Effector memory CD4-positive, alpha-beta T cell (primary cell): Measurements from ENCODE around the gene ZBTB39.
"Not testable (repeated sequence)": the region's sequence is repeated elsewhere in the genome, so short reads cannot be mapped to it uniquely, and the experiment has no call there.

ENCODE experiments used
- DNase-seq, 3 donors: peaks; one replicate each; pipeline ENCODE4 v3.0.0-alpha.2; 2020
- H3K27ac ChIP-seq: 2 replicates; pipeline ENCODE4 v1.7.0; 2013; ENCODE audit warnings: mild to moderate bottlenecking, low read length, moderate library complexity; ENCODE audit not compliant: insufficient read depth, poor library complexity, severe bottlenecking
- H3K27me3 ChIP-seq: replicated peaks from 2 replicates; pipeline ENCODE4 v1.7.0; 2013; ENCODE audit warnings: mild to moderate bottlenecking, low read length; ENCODE audit not compliant: insufficient read depth, control insufficient read depth, poor library complexity, severe bottlenecking
- H3K36me3 ChIP-seq: 2 replicates; pipeline ENCODE4 v1.7.0; 2013; ENCODE audit warnings: mild to moderate bottlenecking, low read length, moderate library complexity; ENCODE audit not compliant: control insufficient read depth, insufficient read depth
- H3K4me1 ChIP-seq: 2 replicates; pipeline ENCODE4 v1.7.0; 2013; ENCODE audit warnings: low read length, mild to moderate bottlenecking; ENCODE audit not compliant: control insufficient read depth, insufficient read depth, poor library complexity, severe bottlenecking
- H3K4me3 ChIP-seq: 2 replicates; pipeline ENCODE4 v1.7.0; 2013; ENCODE audit warnings: low read length, low read depth, mild to moderate bottlenecking; ENCODE audit not compliant: insufficient read depth, poor library complexity, severe bottlenecking
- H3K9me3 ChIP-seq: 2 replicates; pipeline ENCODE4 v1.7.0; 2013; ENCODE audit warnings: mild to moderate bottlenecking, low read length, moderate library complexity; ENCODE audit not compliant: control insufficient read depth

The ZBTB39 gene

GRCh38 chr12:57033431-57033830, 27.1 kb upstream of the ZBTB39 start:
- no peaks in the 10 kb centered on the region for H3K9me3 ChIP-seq

DNA sequence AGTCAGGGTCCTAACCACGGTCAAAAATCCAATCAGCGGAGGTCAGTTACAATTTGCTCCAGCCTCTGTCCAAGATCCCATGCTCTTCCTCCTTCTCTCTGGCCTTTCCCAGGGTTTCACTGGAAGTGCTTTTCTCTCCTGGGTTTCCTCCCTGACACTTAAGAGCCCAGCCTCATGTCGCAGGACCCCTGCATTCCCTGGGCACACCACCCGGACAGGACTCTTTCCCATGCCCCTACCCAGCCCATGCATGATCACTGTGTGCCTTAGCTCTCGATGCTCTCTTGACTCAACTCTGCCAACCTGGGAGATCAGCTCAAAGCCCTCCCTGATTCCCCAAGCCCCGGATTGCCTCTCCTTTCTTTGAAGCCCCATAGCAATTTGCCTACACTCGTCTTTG, 25.4 kb upstream of the ZBTB39 start:
- Histone ChIP-seq H3K4me3 (no peak overlapping the region), H3K36me3 (no peaks in the 10 kb centered on the region), H3K27me3 (no peaks in the 10 kb centered on the region), H3K27ac (no peak overlapping the region), H3K4me1 (peaks cover 15% of the 10 kb centered on the region), H3K9me3 (no peaks in the 10 kb centered on the region)
- no peak for DNase-seq

More at GRCh38 chr12:57033431-57033830, 27.1 kb upstream of the ZBTB39 start:
- Histone ChIP-seq H3K27me3 (no peaks in the 10 kb centered on the region), H3K4me1 (peaks cover 15% of the 10 kb centered on the region), H3K36me3 (no peaks in the 10 kb centered on the region), H3K4me3 (no peak overlapping the region), H3K27ac (no peak overlapping the region)
- no peak for DNase-seq

- Histone ChIP-seq H3K27ac (no peak overlapping the region), H3K36me3 (no peaks in the 10 kb centered on the region), H3K27me3 (no peaks in the 10 kb centered on the region), H3K4me1 (peaks cover 15% of the 10 kb centered on the region), H3K4me3 (no peak overlapping the region), H3K9me3 (no peaks in the 10 kb centered on the region)
- no peak for DNase-seq
Observed at GRCh38 chr12:57031138-57031725, 24.9 kb upstream of the ZBTB39 start.

- no peak overlapping the region for H3K4me3 ChIP-seq
- H3K9me3 ChIP-seq = no peaks in the 10 kb centered on the region
- no peak overlapping the region for H3K27ac ChIP-seq
- peaks cover 15% of the 10 kb centered on the region for H3K4me1 ChIP-seq
- H3K36me3 ChIP-seq = no peaks in the 10 kb centered on the region
- no peak for DNase-seq
- no peaks in the 10 kb centered on the region for H3K27me3 ChIP-seq
Observed at GRCh38 chr12:57029457-57029856, 23.1 kb upstream of the ZBTB39 start.

DNA sequence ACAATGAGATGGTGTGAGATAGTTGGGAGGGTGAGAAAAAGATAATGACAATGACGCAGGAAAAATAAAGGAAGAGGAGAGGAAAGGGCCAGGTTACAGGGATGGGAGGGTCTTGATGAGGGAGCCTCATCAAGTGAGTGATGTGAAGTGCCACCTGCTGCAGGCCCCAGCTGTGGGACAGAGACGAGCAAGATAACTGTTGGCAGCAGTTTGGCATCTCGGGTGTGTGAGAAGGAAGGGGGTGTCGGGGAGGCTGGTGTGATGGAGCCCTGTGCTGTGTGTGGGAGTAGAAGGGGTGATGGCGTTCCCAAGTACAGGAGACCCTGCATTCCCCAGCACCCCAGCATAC, 21.4 kb upstream of the ZBTB39 start:
- no peaks in the 10 kb centered on the region for H3K27me3 ChIP-seq
- H3K36me3 ChIP-seq = no peaks in the 10 kb centered on the region
- peaks cover 15% of the 10 kb centered on the region for H3K4me1 ChIP-seq
- H3K27ac ChIP-seq = no peak overlapping the region
- DNase-seq = no peak
- H3K4me3 ChIP-seq = no peak overlapping the region
- no peaks in the 10 kb centered on the region for H3K9me3 ChIP-seq

DNA sequence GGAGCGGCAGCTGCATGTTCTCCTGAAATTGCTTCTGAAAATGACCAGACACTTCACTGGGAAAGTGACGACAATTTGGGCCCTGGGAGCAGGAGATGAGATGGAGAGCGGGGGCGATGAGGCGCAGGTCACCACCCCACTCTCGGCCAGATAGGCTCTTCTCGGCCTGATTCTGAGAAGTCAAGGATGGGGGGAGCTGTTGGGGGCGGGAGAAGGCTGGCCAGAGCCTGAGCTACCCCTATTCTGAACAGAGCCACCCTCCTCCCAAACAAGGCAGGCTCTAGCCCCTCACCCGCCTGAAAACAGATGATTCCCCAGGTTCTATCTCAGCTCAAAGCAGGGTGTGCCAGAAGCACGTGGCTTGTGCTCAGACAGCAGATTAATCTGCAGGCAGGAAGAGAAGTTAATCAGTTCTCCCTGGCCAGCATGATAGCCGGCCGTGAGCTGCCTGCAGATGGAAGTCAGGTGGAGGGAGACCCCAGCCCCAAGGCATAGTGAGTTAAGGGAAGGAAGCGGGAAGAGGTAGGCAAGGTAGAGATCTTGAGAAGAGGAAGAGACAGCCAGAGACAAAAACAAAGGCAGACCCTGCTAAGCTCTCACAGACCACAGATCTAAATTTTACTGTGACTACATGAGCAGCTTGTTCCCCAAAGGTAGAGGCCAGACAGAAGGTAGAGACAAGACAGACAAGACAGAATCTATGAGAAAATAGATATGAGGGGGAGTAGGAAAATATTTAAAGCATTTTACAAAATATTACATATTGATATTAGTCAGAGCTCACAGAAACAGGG, 20.9 kb upstream of the ZBTB39 start:
- Histone ChIP-seq H3K36me3 (no peaks in the 10 kb centered on the region), H3K9me3 (no peaks in the 10 kb centered on the region), H3K27ac (no peak overlapping the region), H3K27me3 (no peaks in the 10 kb centered on the region), H3K4me1 (peaks cover 15% of the 10 kb centered on the region), H3K4me3 (no peak overlapping the region)
- no peak for DNase-seq

DNA sequence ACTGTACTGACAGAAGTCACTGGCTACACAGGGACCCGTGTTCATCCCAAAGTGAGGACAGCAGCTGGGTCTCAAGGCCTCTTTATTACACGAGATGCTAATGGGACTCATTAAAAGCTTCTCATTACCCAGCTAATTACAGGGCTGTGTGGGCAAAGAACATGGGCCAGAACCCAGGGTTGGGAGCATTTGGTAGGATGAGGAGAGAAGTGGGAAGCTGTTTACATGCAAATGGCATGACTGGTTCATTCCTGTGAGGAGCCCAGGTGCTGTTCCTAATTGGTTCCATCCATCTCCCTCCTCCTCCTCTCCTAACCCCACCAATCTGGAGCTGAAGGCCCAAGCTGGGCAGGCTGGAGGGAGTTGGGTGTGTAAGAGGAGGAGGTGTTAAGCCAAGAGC, 18.9 kb upstream of the ZBTB39 start:
- DNase-seq = no peak
- no peaks in the 10 kb centered on the region for H3K9me3 ChIP-seq
- no peak overlapping the region for H3K27ac ChIP-seq
- no peaks in the 10 kb centered on the region for H3K36me3 ChIP-seq
- peaks cover 4% of the 10 kb centered on the region for H3K4me1 ChIP-seq
- no peak overlapping the region for H3K4me3 ChIP-seq
- no peaks in the 10 kb centered on the region for H3K27me3 ChIP-seq

- H3K27me3 ChIP-seq, H3K9me3 ChIP-seq, H3K4me3 ChIP-seq, H3K27ac ChIP-seq, H3K36me3 ChIP-seq, DNase-seq, H3K4me1 ChIP-seq: not testable (repeated sequence)
Observed at GRCh38 chr12:57022324-57022723, 16.0 kb upstream of the ZBTB39 start.

GRCh38 chr12:57019983-57020719, 13.8 kb upstream of the ZBTB39 start:
- Histone ChIP-seq H3K9me3 (no peaks in the 10 kb centered on the region), H3K27ac (no peak overlapping the region), H3K4me1 (peaks cover 7% of the 10 kb centered on the region), H3K4me3 (no peak overlapping the region), H3K27me3 (no peaks in the 10 kb centered on the region), H3K36me3 (no peaks in the 10 kb centered on the region)
- no peak for DNase-seq

DNA sequence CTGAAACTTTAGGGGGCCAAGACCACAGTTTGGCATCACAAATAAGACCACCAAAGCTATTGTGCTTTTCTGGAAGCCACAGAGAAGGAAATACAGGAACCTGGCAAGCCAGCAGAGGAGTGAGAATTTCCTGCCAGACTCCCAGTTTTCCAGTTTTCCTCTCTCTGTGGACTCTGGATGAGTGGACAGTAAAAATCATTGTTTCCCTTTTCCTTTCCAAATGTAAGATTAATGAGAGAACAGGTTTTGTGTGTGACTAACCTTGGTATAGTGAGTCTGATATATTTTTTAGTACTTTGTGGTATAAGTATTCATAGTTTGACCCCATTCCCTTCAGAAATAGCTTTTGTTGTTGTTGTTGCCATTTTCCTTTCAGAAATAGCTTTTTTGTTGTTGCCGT, 12.6 kb upstream of the ZBTB39 start:
- Histone ChIP-seq H3K36me3 (no peaks in the 10 kb centered on the region), H3K9me3 (no peaks in the 10 kb centered on the region), H3K27me3 (no peaks in the 10 kb centered on the region), H3K27ac (no peak overlapping the region), H3K4me1 (peaks cover 7% of the 10 kb centered on the region), H3K4me3 (no peak overlapping the region)
- DNase-seq = no peak
